BLaER1 treated with 17β-estradiol and CSF1 and Interleukin-3, amounts not matched to agents 10 nM and 100 nM (cell line): Measurements from ENCODE around the gene SLC37A1.
"Not testable (repeated sequence)": the region's sequence is repeated elsewhere in the genome, so short reads cannot be mapped to it uniquely, and the experiment has no call there.

Experiments used
- H3K27ac ChIP-seq, 11 experiments: shearing (Covaris generic); formaldehyde crosslinking; 2 replicates each; pipeline ENCODE4 v1.8.1; 2022
- H3K27me3 ChIP-seq, 11 experiments: shearing (Covaris generic); formaldehyde crosslinking; 2 replicates each; pipeline ENCODE4 v1.8.1; 2022
- H3K36me3 ChIP-seq, 11 experiments: shearing (Covaris generic); formaldehyde crosslinking; 2 replicates each; pipeline ENCODE4 v1.8.1; 2022
- H3K4me1 ChIP-seq, 10 experiments: shearing (Covaris generic); formaldehyde crosslinking; 2 replicates each; pipeline ENCODE4 v1.8.1; 2022
- H3K4me2 ChIP-seq, 11 experiments: shearing (Covaris generic); formaldehyde crosslinking; 2 replicates each; pipeline ENCODE4 v1.8.1; 2022
- H3K4me3 ChIP-seq, 10 experiments: shearing (Covaris generic); formaldehyde crosslinking; 2 replicates each; pipeline ENCODE4 v1.8.1; 2022
- H3K9ac ChIP-seq, 11 experiments: shearing (Covaris generic); formaldehyde crosslinking; 2 replicates each; pipeline ENCODE4 v1.8.1; 2022
- H3K9me3 ChIP-seq, 11 experiments: shearing (Covaris generic); formaldehyde crosslinking; replicated peaks in 1 of 11; 2 replicates each; pipeline ENCODE4 v1.8.1; 2022
- H4K20me1 ChIP-seq, 11 experiments: shearing (Covaris generic); formaldehyde crosslinking; 2 replicates each; pipeline ENCODE4 v1.8.1; 2022
- Cebpa-rat ChIP-seq, 11 experiments: shearing (Covaris generic); IDR thresholded peaks; 2 replicates each; pipeline ENCODE4 v1.8.1; 2022

SLC37A1 gene

DNA sequence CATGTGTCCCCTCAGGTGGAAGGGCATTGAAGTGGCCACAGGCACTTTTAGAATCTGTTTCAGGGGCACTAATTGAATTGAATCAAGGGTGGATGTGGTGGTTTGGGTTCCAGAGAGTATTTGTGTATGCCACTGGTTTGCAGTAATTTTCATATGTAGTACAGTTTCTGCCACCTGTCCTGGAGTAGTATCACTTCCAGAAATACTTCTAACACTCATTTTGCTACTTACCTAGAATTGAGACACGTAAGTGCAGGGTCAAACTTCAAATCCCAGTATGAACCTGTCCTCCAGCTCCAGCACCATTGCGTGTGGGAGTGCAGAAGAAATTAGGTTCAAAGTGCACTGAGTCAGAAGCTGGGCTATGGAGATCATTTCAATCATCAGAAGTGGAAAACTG, 44.4 kb upstream of the SLC37A1 start:
- peaks cover 42 to 69% (median 57%) of the 10 kb centered on the region in 10 experiments for H3K4me1 ChIP-seq
- no peaks in the 10 kb centered on the region for H3K9me3 ChIP-seq
- no peak overlapping the region for H3K27ac ChIP-seq
- TF ChIP-seq Cebpa-rat (IDR thresholded peaks at IDR 0.05), result no peak
- no peak overlapping the region for H3K9ac ChIP-seq
- peak overlapping the region in 1 of 11 experiments; percentile 13; a peak in 1 of 22 replicates for H3K4me2 ChIP-seq
- no peaks in the 10 kb centered on the region for H3K36me3 ChIP-seq
- H3K27me3 ChIP-seq, result peaks cover 0 to 27% (median 4%) of the 10 kb centered on the region in 11 experiments; a peak in 6 of 22 replicates
- H4K20me1 ChIP-seq, result peaks cover 0 to 26% (median 0%) of the 10 kb centered on the region in 11 experiments; a peak in 2 of 22 replicates
- no peak overlapping the region for H3K4me3 ChIP-seq

DNA sequence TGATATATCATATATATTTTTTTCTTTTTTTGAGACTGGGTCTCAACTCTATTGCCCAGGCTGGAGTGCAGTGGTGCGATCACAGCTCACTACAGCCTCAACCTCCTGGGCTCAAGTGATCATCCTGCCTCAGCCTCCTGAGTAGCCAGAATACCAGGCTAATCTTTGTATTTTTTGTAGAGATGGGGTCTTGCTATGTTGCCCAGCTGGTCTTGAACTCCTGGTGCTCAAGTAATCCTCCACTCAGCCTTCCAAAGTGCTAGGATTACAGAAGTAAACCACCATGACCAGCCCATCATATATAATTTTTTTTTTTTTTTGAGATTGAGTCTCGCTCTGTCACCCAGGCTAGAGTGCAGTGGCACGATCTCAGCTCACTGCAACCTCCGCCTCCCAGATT, 43.9 kb upstream of the SLC37A1 start:
- not testable (repeated sequence) for H3K27ac ChIP-seq, H3K4me3 ChIP-seq, H3K4me2 ChIP-seq, H3K9me3 ChIP-seq, H3K9ac ChIP-seq, H3K36me3 ChIP-seq
- Histone ChIP-seq H3K27me3 (peaks cover 0 to 24% (median 4%) of the 10 kb centered on the region in 11 experiments; a peak in 6 of 22 replicates), H4K20me1 (peaks cover 0 to 24% (median 0%) of the 10 kb centered on the region in 11 experiments; a peak in 2 of 22 replicates), H3K4me1 (peaks cover 39 to 66% (median 53%) of the 10 kb centered on the region in 10 experiments)

DNA sequence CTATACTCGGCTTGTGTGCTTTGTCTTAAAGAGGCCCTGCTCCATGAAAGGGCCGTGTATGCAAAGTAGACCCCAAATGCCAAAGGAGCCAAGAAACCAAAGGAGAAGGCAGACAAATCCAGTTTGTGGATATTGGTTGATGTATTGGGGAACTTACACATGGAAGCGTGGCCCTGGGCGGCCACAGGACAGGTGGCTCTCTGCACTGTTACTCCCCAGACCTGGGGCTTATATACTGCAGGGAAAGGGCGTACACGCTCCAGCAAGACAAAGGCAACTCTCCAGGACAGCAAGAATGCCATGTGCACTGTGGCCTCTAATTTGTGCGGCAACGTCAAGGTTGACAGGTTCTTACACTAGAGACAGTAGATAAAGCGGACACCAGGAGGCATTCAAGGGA, 42.4 kb upstream of the SLC37A1 start:
- H3K27me3 ChIP-seq, result peaks cover 0 to 24% (median 4%) of the 10 kb centered on the region in 11 experiments; a peak in 6 of 22 replicates
- H3K36me3 ChIP-seq, result no peaks in the 10 kb centered on the region
- H3K4me3 ChIP-seq, result no peak overlapping the region
- H3K9ac ChIP-seq, result no peak overlapping the region
- H4K20me1 ChIP-seq, result peaks cover 0 to 13% (median 0%) of the 10 kb centered on the region in 11 experiments; a peak in 1 of 22 replicates
- H3K9me3 ChIP-seq, result no peaks in the 10 kb centered on the region
- no peak overlapping the region for H3K27ac ChIP-seq
- TF ChIP-seq Cebpa-rat (IDR thresholded peaks at IDR 0.05), result no peak
- peaks cover 24 to 51% (median 39%) of the 10 kb centered on the region in 10 experiments for H3K4me1 ChIP-seq
- H3K4me2 ChIP-seq, result peak overlapping the region in 8 of 11 experiments; percentile 46 to 76 (median 64); a peak in 16 of 22 replicates

DNA sequence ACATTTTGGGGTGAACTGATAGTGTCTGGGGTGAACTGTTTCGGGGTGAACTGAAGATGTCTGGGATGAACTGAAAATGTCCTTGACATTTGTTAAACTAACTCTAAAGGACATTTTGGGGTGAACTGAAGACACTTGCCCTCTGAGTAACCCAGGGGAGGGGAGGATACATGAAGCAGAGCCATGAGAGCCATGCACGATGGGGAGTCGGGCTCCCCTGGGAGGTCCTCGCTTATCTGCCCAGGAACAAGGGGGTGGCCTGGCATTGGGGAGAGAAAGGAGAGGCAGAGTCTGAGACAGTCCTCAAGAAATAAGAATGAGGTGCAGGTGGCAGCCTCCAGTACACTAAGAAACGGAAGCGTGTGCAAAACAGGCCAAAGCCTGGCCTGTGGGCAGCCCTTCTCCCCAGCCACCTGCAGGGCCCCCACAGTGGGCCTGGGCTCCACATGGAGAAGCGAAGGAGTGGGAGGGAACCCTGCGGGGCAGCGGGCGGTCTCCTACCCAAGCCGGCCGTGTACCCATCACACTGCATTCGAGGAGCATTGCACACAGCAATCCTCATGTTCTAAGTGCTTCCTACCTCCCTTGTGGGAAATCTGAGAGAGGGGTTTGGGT, 41.8 kb upstream of the SLC37A1 start:
- Histone ChIP-seq H3K27ac (no peak overlapping the region), H4K20me1 (peaks cover 0 to 13% (median 0%) of the 10 kb centered on the region in 11 experiments; a peak in 1 of 22 replicates), H3K4me1 (peaks cover 18 to 45% (median 33%) of the 10 kb centered on the region in 10 experiments), H3K36me3 (no peaks in the 10 kb centered on the region), H3K9me3 (no peaks in the 10 kb centered on the region), H3K4me2 (peak overlapping the region in 10 of 11 experiments; percentile 1 to 76 (median 57); a peak in 17 of 22 replicates), H3K4me3 (no peak overlapping the region), H3K27me3 (peaks cover 0 to 24% (median 4%) of the 10 kb centered on the region in 11 experiments; a peak in 6 of 22 replicates), H3K9ac (no peak overlapping the region)
- TF ChIP-seq Cebpa-rat (IDR thresholded peaks at IDR 0.05), result no peak

DNA sequence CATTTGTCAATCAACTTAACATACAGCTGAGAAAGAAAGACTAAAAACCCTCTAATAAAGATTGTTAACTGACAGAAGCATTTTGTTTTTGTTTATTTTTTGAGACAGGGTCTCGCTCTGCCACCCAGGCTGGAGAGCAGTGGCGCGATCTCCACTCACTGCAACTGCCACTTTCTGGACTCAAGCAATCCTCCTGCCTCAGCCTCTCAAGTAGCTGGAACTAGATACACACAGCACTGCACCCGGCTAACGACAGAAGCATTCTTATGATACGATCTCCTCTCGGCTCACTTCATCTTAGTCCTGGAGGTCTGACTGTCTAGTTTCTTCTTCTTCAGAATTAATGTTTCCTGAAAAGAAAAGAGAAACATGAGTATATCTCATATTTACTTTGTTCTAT, 41.1 kb upstream of the SLC37A1 start:
- H3K4me3 ChIP-seq, result no peak overlapping the region
- H3K9ac ChIP-seq, result no peak overlapping the region
- peaks cover 0 to 6% (median 0%) of the 10 kb centered on the region in 11 experiments; a peak in 1 of 22 replicates for H4K20me1 ChIP-seq
- H3K27ac ChIP-seq, result no peak overlapping the region
- TF ChIP-seq Cebpa-rat (IDR thresholded peaks at IDR 0.05), result no peak
- H3K36me3 ChIP-seq, result no peaks in the 10 kb centered on the region
- H3K9me3 ChIP-seq, result no peaks in the 10 kb centered on the region
- H3K4me2 ChIP-seq, result peak overlapping the region in 7 of 11 experiments; percentile 46 to 76 (median 69); a peak in 7 of 22 replicates
- H3K27me3 ChIP-seq, result peaks cover 0 to 24% (median 4%) of the 10 kb centered on the region in 11 experiments; a peak in 6 of 22 replicates
- peaks cover 11 to 38% (median 26%) of the 10 kb centered on the region in 10 experiments for H3K4me1 ChIP-seq

DNA sequence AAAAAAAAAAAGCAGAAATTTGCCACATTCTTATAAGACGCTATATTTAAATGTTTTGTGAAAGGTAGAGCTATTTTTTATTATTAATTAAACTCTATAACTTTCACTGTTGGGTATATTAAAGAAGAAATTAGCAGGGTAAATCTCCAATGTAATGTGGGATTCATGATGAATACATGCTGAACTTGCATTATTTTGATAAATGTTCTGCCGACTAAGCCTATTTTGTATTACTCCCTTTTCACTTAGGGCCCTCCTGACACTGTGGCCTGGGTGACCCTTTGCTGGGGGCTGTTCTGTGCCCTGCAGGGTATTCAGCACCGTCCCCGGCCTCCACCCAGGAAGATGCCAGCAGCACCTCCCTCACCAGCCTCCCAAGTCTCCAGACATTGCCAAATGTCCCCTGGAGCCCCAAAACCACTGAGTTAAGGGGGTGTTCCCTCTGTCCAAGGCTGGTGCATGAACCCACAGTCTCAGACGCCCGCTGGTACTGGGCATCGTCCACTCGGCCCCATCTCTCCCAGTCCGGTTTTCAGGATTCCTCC, 40.1 kb upstream of the SLC37A1 start:
- Histone ChIP-seq H3K4me3 (no peak overlapping the region), H3K36me3 (no peaks in the 10 kb centered on the region), H3K9me3 (no peaks in the 10 kb centered on the region), H3K4me2 (peak overlapping the region in 9 of 11 experiments; percentile 0 to 35 (median 13); a peak in 9 of 22 replicates), H3K27me3 (peaks cover 0 to 17% (median 3%) of the 10 kb centered on the region in 11 experiments; a peak in 6 of 22 replicates), H4K20me1 (peaks cover 0 to 5% (median 0%) of the 10 kb centered on the region in 11 experiments; a peak in 1 of 22 replicates), H3K27ac (no peak overlapping the region), H3K4me1 (peaks cover 6 to 29% (median 21%) of the 10 kb centered on the region in 10 experiments; a peak in 17 of 20 replicates), H3K9ac (no peak overlapping the region)
- no peak for TF ChIP-seq Cebpa-rat (IDR thresholded peaks at IDR 0.05)

DNA sequence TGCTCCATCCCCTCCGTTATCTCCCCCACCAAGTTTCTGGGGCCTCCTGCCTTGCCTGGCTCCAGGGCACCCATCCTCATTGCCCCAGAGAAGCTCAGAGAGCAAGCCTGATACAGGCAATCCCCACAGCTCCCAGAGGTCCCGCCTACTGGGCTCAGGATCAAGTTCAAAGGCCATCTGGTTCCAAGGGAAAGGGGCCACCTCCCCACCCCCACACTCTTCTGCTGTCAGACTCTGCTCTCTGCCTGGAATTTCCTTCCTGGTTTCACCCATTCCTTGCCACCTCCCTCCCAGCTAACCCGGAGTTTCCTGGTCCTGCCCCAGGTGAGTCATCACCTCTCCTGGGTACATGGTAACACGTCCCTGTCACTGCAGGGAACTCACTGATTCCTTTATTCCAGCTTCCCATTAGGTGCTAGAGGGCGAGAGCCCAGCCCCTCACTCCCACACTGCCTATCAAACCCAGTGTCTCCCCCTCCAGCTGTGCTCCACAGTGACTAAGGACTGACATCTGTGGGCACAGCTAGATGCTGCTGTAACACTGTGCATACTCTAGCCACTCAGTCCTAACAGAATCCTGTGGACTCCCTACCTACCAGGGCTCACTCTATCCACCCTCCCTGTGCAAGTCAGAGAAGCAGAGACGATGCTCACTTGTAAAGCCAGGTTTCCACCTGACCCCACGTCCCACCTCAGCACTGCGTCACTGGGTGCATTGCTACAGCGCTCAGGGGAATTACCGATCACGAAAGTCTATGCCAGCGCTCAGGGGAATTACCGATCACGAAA, 39.4 kb upstream of the SLC37A1 start:
- Histone ChIP-seq H3K4me3 (no peak overlapping the region), H3K9me3 (no peaks in the 10 kb centered on the region), H3K9ac (no peak overlapping the region), H3K27me3 (peaks cover 0 to 11% (median 0%) of the 10 kb centered on the region in 11 experiments; a peak in 4 of 22 replicates), H4K20me1 (peaks cover 0 to 5% (median 0%) of the 10 kb centered on the region in 11 experiments; a peak in 1 of 22 replicates), H3K4me1 (peaks cover 6 to 25% (median 21%) of the 10 kb centered on the region in 10 experiments; a peak in 17 of 20 replicates), H3K4me2 (peak overlapping the region in 9 of 11 experiments; percentile 0 to 35 (median 13); a peak in 11 of 22 replicates), H3K36me3 (no peaks in the 10 kb centered on the region), H3K27ac (no peak overlapping the region)
- TF ChIP-seq Cebpa-rat (IDR thresholded peaks at IDR 0.05), result no peak

DNA sequence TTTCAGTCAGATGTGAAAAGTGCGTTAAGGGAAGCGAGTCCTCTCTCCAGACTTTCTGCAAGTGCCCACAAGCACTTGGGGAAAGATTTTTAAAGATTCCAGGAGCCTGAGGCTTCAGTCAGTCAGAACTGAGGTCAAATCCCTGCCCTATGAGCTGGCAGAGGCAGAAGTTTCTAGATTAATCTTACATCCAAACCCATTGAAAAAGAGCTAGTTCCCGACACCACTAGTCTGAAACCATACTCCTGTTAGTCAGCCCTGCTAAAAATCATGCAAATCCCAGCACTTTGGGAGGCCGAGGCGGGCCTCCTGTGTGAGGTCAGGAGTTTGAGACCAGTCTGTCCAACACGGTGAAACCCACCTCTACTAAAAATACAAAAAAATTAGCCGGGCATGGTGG, 38.6 kb upstream of the SLC37A1 start:
- no peak overlapping the region for H3K9ac ChIP-seq
- TF ChIP-seq Cebpa-rat (IDR thresholded peaks at IDR 0.05), result no peak
- H3K9me3 ChIP-seq, result no peaks in the 10 kb centered on the region
- no peak overlapping the region for H3K4me3 ChIP-seq
- peaks cover 0 to 5% (median 0%) of the 10 kb centered on the region in 11 experiments; a peak in 1 of 22 replicates for H4K20me1 ChIP-seq
- no peak overlapping the region for H3K4me2 ChIP-seq
- peaks cover 6 to 25% (median 21%) of the 10 kb centered on the region in 10 experiments; a peak in 17 of 20 replicates for H3K4me1 ChIP-seq
- H3K27me3 ChIP-seq, result peaks cover 0 to 6% (median 0%) of the 10 kb centered on the region in 11 experiments; a peak in 1 of 22 replicates
- H3K36me3 ChIP-seq, result no peaks in the 10 kb centered on the region
- H3K27ac ChIP-seq, result no peak overlapping the region
